H1 (cell line): ENCODE results near the gene PYURF. TPM values are rescaled to one million over a fixed set of nuclear protein-coding genes. Genes with fewer than 3 reads are reported as not detected.

ENCODE experiments used
- CTCF ChIA-PET: fragments of 300-600 bp; sonication (Branson Sonifier 250); formaldehyde crosslinking; loops from one replicate; lab custom pipeline; 2021; ENCODE audit not compliant: partially characterized antibody; lab: Charles Lee
- POLR2A ChIA-PET: fragments of 300-600 bp; sonication (Branson Sonifier 250); formaldehyde crosslinking; loops from one replicate; lab custom pipeline; 2021; ENCODE audit warnings: inconsistent platforms; ENCODE audit not compliant: partially characterized antibody; lab: Charles Lee
- DNase-seq, 2 experiments: peaks; one replicate each; pipeline versions ENCODE4 v3.0.0 to v3.0.0-alpha.2; 2010 to 2022; ENCODE audit warnings: low spot score in 2 of 2, low read depth in 1 of 2, mixed read lengths in 1 of 2
- FAIRE-seq: peaks from 2 replicates; lab custom pipeline; 2011; peaks lifted over from hg19 to GRCh38; lab: Jason Lieb, UNC
- H2AFZ ChIP-seq: 2 replicates; pipeline ENCODE4 v1.8.1; 2012; ENCODE audit warnings: low read length, inconsistent platforms
- H2AK5ac ChIP-seq: 2 replicates; pipeline ENCODE4 v1.6.1; 2013; ENCODE audit warnings: low read depth, low read length
- H2BK120ac ChIP-seq: replicated peaks from 2 replicates; pipeline ENCODE3; 2013; ENCODE audit warnings: low read depth, low read length, inconsistent platforms
- H2BK12ac ChIP-seq: 2 replicates; pipeline ENCODE4 v1.6.1; 2013; ENCODE audit warnings: low read depth, low read length
- H2BK15ac ChIP-seq: 2 replicates; pipeline ENCODE4 v1.6.1; 2013; ENCODE audit warnings: low read length
- H2BK20ac ChIP-seq: 2 replicates; pipeline ENCODE4 v1.6.1; 2013; ENCODE audit warnings: low read length
- H2BK5ac ChIP-seq: 2 replicates; pipeline ENCODE4 v1.6.1; 2013; ENCODE audit warnings: low read depth, low read length
- H3K14ac ChIP-seq: 2 replicates; pipeline ENCODE4 v1.6.1; 2013; ENCODE audit warnings: inconsistent platforms; ENCODE audit not compliant: insufficient read length
- H3K18ac ChIP-seq: 2 replicates; pipeline ENCODE4 v1.6.1; 2013; ENCODE audit warnings: low read length; ENCODE audit errors: extremely low read depth
- H3K23ac ChIP-seq: 2 replicates; pipeline ENCODE4 v1.6.1; 2013; ENCODE audit warnings: inconsistent platforms; ENCODE audit not compliant: insufficient read length
- H3K23me2 ChIP-seq: 2 replicates; pipeline ENCODE4 v1.6.1; 2013; ENCODE audit warnings: low read depth, low read length
- H3K27ac ChIP-seq: 2 replicates; pipeline ENCODE4 v1.6.1; 2011; ENCODE audit warnings: low read depth, low read length, inconsistent platforms
- H3K27me3 ChIP-seq, 4 experiments: replicated peaks in 1 of 4; 1 replicate in 1 of 4; 2 replicates in 3 of 4; pipeline versions ENCODE4 v1.6.1 to v1.8.1; 2011 to 2013; ENCODE audit warnings: low read length in 3 of 4, mild to moderate bottlenecking in 3 of 4, inconsistent platforms in 2 of 4, mixed read lengths in 2 of 4, moderate library complexity in 1 of 4; ENCODE audit not compliant: control insufficient read depth in 3 of 4, insufficient read depth in 3 of 4; ENCODE audit errors: extremely low read depth in 1 of 4
- H3K36me3 ChIP-seq, 4 experiments: 2 replicates each; pipeline versions ENCODE4 v1.6.1 to v1.8.1; 2011 to 2013; ENCODE audit warnings: mild to moderate bottlenecking in 4 of 4, low read length in 3 of 4, moderate library complexity in 2 of 4, control low read depth in 1 of 4, inconsistent platforms in 1 of 4; ENCODE audit not compliant: insufficient read depth in 4 of 4, control insufficient read depth in 2 of 4
- H3K4ac ChIP-seq: replicated peaks from 2 replicates; pipeline ENCODE3; 2013; ENCODE audit warnings: low read length, low read depth, mixed read lengths, inconsistent platforms; ENCODE audit not compliant: insufficient read length
- H3K4me1 ChIP-seq, 4 experiments: replicated peaks in 1 of 4; 1 replicate in 1 of 4; 2 replicates in 3 of 4; pipeline versions ENCODE4 v1.6.1 to v1.8.1; 2011 to 2013; ENCODE audit warnings: low read length in 3 of 4, inconsistent platforms in 2 of 4, mixed read lengths in 1 of 4; ENCODE audit not compliant: insufficient read depth in 4 of 4, control insufficient read depth in 3 of 4
- H3K4me2 ChIP-seq, 2 experiments: 2 replicates each; pipeline versions ENCODE4 v1.6.1 to v1.8.1; 2011 to 2013; ENCODE audit warnings: low read depth in 2 of 2, low read length in 2 of 2, control low read depth in 1 of 2, inconsistent platforms in 1 of 2, mild to moderate bottlenecking in 1 of 2; ENCODE audit not compliant: insufficient read depth in 1 of 2
- H3K4me3 ChIP-seq, 4 experiments: fragments of 200-600, 300-600 bp in 1 of 4; sonication (generic), shearing (Covaris generic), sonication (Bioruptor Twin) in 1 of 4; 2 replicates each; pipeline versions ENCODE4 v1.5.1 to v1.8.1; 2011 to 2016; ENCODE audit warnings: low read length in 4 of 4, low read depth in 3 of 4, control low read depth in 2 of 4, inconsistent platforms in 2 of 4, mild to moderate bottlenecking in 2 of 4, mixed read lengths in 1 of 4, moderate library complexity in 1 of 4; ENCODE audit not compliant: insufficient read depth in 2 of 4; ENCODE audit errors: extremely low read depth in 1 of 4
- H3K56ac ChIP-seq: replicated peaks from 2 replicates; pipeline ENCODE3; 2013; ENCODE audit warnings: low read depth, mild to moderate bottlenecking, mixed read lengths, low read length, inconsistent platforms; ENCODE audit not compliant: insufficient read length
- H3K79me1 ChIP-seq: 2 replicates; pipeline ENCODE4 v1.6.1; 2013; ENCODE audit warnings: low read depth, low read length, control low read depth
- H3K79me2 ChIP-seq, 2 experiments: 2 replicates each; pipeline versions ENCODE4 v1.6.1 to v1.8.1; 2012 to 2013; ENCODE audit warnings: low read length in 2 of 2, mild to moderate bottlenecking in 2 of 2, inconsistent platforms in 1 of 2; ENCODE audit not compliant: insufficient read depth in 2 of 2, control insufficient read depth in 1 of 2
- H3K9ac ChIP-seq, 4 experiments: replicated peaks in 1 of 4; 1 replicate in 1 of 4; 2 replicates in 3 of 4; pipeline versions ENCODE4 v1.6.1 to v1.8.1; 2011 to 2013; ENCODE audit warnings: low read depth in 3 of 4, low read length in 3 of 4, control low read depth in 2 of 4, mild to moderate bottlenecking in 2 of 4, moderate library complexity in 2 of 4, inconsistent platforms in 1 of 4; ENCODE audit errors: extremely low read depth in 1 of 4
- H3K9me3 ChIP-seq, 2 experiments: 2 replicates each; pipeline versions ENCODE4 v1.6.1 to v1.8.1; 2012 to 2013; ENCODE audit warnings: mild to moderate bottlenecking in 2 of 2, moderate library complexity in 2 of 2, control low read depth in 1 of 2, inconsistent platforms in 1 of 2, low read depth in 1 of 2, low read length in 1 of 2, mixed read lengths in 1 of 2; ENCODE audit not compliant: insufficient read depth in 2 of 2
- H4K20me1 ChIP-seq, 2 experiments: replicated peaks in 1 of 2; 2 replicates each; pipeline versions ENCODE3 to v1.8.1; 2011 to 2013; ENCODE audit warnings: inconsistent platforms in 2 of 2, low read length in 2 of 2, mild to moderate bottlenecking in 1 of 2; ENCODE audit not compliant: insufficient read depth in 2 of 2, control insufficient read depth in 1 of 2
- H4K5ac ChIP-seq: 2 replicates; pipeline ENCODE4 v1.6.1; 2013; ENCODE audit warnings: low read length, low read depth, mixed read lengths, inconsistent platforms; ENCODE audit not compliant: insufficient read length
- H4K8ac ChIP-seq: 2 replicates; pipeline ENCODE4 v1.8.0; 2013; ENCODE audit warnings: mild to moderate bottlenecking, moderate library complexity, low read length, inconsistent platforms; ENCODE audit not compliant: insufficient read depth; ENCODE audit errors: extremely low read depth
- H4K91ac ChIP-seq: replicated peaks from 2 replicates; pipeline ENCODE3; 2013; ENCODE audit warnings: low read length, mixed read lengths, inconsistent platforms; ENCODE audit not compliant: insufficient read length
- JUN ChIP-seq: IDR thresholded peaks from 2 replicates; pipeline ENCODE4 v1.6.1; 2011; ENCODE audit warnings: low read depth, mild to moderate bottlenecking, improper control_type of control experiment, low read length
- KDM5A ChIP-seq: fragments of 200-600 bp; IDR thresholded peaks from 2 replicates; pipeline ENCODE4 v1.7.1; 2012; ENCODE audit warnings: mild to moderate bottlenecking, low read length, inconsistent platforms, mixed read lengths
- SP4 ChIP-seq: IDR thresholded peaks from 2 replicates; pipeline ENCODE4 v1.6.1; 2012; ENCODE audit warnings: low read length, inconsistent platforms
- TAF1 ChIP-seq: IDR thresholded peaks from 2 replicates; pipeline ENCODE4 v1.6.1; 2011; ENCODE audit warnings: mild to moderate bottlenecking, low read depth, low read length
- TAF7 ChIP-seq: optimal IDR thresholded peaks from 2 replicates; pipeline ENCODE3; 2011; ENCODE audit warnings: low read depth, mild to moderate bottlenecking, inconsistent platforms, low read length, moderate library complexity, borderline replicate concordance
- YY1 ChIP-seq: IDR thresholded peaks from 2 replicates; pipeline ENCODE4 v1.6.1; 2011; ENCODE audit warnings: low read depth, mild to moderate bottlenecking, low read length
- WGBS, 2 experiments: shearing (Covaris generic) in 1 of 2; methylation state at CpG; one replicate each; pipeline versions ENCODE4 v1.1.6 to v1.1.7; 2013 to 2015; ENCODE audit warnings: low lambda C conversion rate in 2 of 2, mixed read lengths in 2 of 2, inconsistent platforms in 1 of 2, low coverage in 1 of 2, missing lambda C conversion rate in 1 of 2; ENCODE audit not compliant: insufficient replicate concordance in 2 of 2, insufficient coverage in 1 of 2, insufficient read length in 1 of 2; ENCODE audit errors: extremely low coverage in 1 of 2, missing lambda C conversion rate in 1 of 2; 5-methylcytosine and 5-hydroxymethylcytosine counted together
- polyA plus RNA-seq, 7 experiments: library from polyadenylated mRNA; depleted of rRNA in 3 of 7; stranded (reverse) in 5 of 7; unstranded in 2 of 7; fragments of >200 nt in 5 of 7; fragments of 200-250 nt in 2 of 7; gene quantifications; 1 replicate in 5 of 7; 2 replicates in 1 of 7; 4 replicates in 1 of 7; pipeline versions ENCODE4 v1.2.1 to v1.2.3, GENCODE V29; 2011 to 2013; ENCODE audit warnings: missing spikeins in 2 of 7, mixed read lengths in 2 of 7
- total RNA-seq: library from RNA; stranded (reverse); fragmentation: NEBNext Ultra II Directional; extraction: Animal tissue kit (Norgen Biotek cat#: 25700); gene quantifications from 2 replicates; pipeline ENCODE4 v1.2.1, GENCODE V29; 2021

PYURF gene
- total and polyA plus RNA-seq, 2 of the 8 experiments (the other 6 are each of a cell fraction or from before 2014, with no cell fraction given), result 31.6 to 44.8 TPM

DNA sequence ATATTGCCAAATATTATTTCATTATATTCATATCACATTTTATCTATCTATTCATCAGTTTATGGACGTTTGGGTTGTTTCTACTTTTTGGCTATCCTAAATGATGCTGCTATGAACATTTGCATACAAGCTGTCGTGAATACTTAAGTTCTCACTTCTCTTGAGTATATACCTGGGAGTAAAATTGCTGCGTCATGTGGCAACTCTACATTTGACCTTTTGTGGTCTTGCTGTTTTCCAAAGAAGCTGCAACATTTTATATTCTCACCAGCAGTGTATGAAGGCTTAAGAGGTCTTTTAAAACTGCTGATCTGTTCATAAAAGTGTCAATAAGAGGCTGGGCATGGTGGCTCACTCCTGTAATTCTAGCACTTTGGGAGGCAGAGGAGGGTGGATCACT, 5.8 kb downstream of the PYURF start:
- no peak overlapping the region for H2BK12ac ChIP-seq
- no peak overlapping the region for H3K56ac ChIP-seq
- H3K23ac ChIP-seq, result no peak overlapping the region
- FAIRE-seq (no peak), DNase-seq (no peak)
- no peak overlapping the region for H4K5ac ChIP-seq
- H3K79me2 ChIP-seq, result peaks cover 0 to 19% of the 10 kb centered on the region in 2 experiments; a peak in 3 of 4 replicates
- no peak overlapping the region for H2AK5ac ChIP-seq
- H3K18ac ChIP-seq, result no peak overlapping the region
- no peak overlapping the region for H3K14ac ChIP-seq
- H2AFZ ChIP-seq, result no peak overlapping the region
- no peak overlapping the region for H3K4ac ChIP-seq
- H3K79me1 ChIP-seq, result no peaks in the 10 kb centered on the region
- no peak overlapping the region for H2BK120ac ChIP-seq
- no peak overlapping the region for H3K4me3 ChIP-seq
- no peak overlapping the region for H4K91ac ChIP-seq
- H3K9ac ChIP-seq, result no peak overlapping the region
- no peaks in the 10 kb centered on the region for H3K23me2 ChIP-seq
- peaks cover 3% of the 10 kb centered on the region in 2 experiments for H4K20me1 ChIP-seq
- no peak for TF ChIP-seq TAF1
- TF ChIP-seq KDM5A, result no peak
- TF ChIP-seq JUN, result no peak
- TF ChIP-seq YY1, result no peak
- TF ChIP-seq TAF7, result no peak
- no peak for TF ChIP-seq SP4
- TF ChIP-seq, all 59 proteins: peak for 0
- ChIA-PET CTCF (interaction anchor here (1.2 to 7.7 kb wide), 4 partner anchors 9 to 306 kb away, joined by 4 to 112 read pairs (median 8); no protein-coding TSS in a partner anchor), POLR2A (no interaction called here)
- peaks cover 0 to 16% (median 4%) of the 10 kb centered on the region in 4 experiments; a peak in 4 of 8 replicates for H3K36me3 ChIP-seq
- no peak overlapping the region for H3K4me2 ChIP-seq
- H2BK20ac ChIP-seq, result no peak overlapping the region
- no peaks in the 10 kb centered on the region for H3K27me3 ChIP-seq
- 84% methylated on average over 3 of the region's 3 CpGs; no CpG with 5 or more reads in 1 of the 2 experiments for WGBS, 2 experiments
- no peak overlapping the region for H2BK5ac ChIP-seq
- H3K27ac ChIP-seq, result no peak overlapping the region
- H2BK15ac ChIP-seq, result no peak overlapping the region
- no peaks in the 10 kb centered on the region for H3K9me3 ChIP-seq
- H3K4me1 ChIP-seq, result peaks cover 0 to 3% (median 1%) of the 10 kb centered on the region in 4 experiments; a peak in 3 of 7 replicates
- H4K8ac ChIP-seq, result no peak overlapping the region
